Measurements from ENCODE around the gene TMEM259. TPM values are rescaled to one million over a fixed set of nuclear protein-coding genes. Genes with fewer than 3 reads are reported as not detected.

Gene TMEM259
- total and polyA plus RNA-seq, 2 of the 13 experiments (the other 11 are each of a cell fraction or from before 2014, with no cell fraction given) = 64.7 to 164 TPM

GRCh38 chr19:1015782-1016646 lies 4.9 kb downstream of the TMEM259 start:
- ATAC-seq = no peak
- POLR2A ChIA-PET = interaction anchor here (1.2 kb wide), 1 partner anchor 11 kb away, joined by 4 read pairs; no protein-coding TSS in a partner anchor
- H4K20me1 ChIP-seq (ENCODE audit: insufficient read depth, low read length) = peaks cover 27% of the 10 kb centered on the region
- TF ChIP-seq ZBTB8A (CRISPR knock-in tag; IDR thresholded peaks at IDR 0.05; ENCODE audit: borderline replicate concordance, low read depth) (no peak), CHD4 (IDR thresholded peaks at IDR 0.05; ENCODE audit: borderline replicate concordance, low read length) (no peak), ZNF263 (CRISPR knock-in tag; IDR thresholded peaks at IDR 0.05) (no peak), JDP2 (CRISPR knock-in tag; IDR thresholded peaks at IDR 0.05; ENCODE audit: borderline replicate concordance) (no peak), ZFP82 (CRISPR knock-in tag; IDR thresholded peaks at IDR 0.05; ENCODE audit: borderline replicate concordance) (no peak), ZNF20 (CRISPR knock-in tag; IDR thresholded peaks at IDR 0.05) (no peak), RXRB (CRISPR knock-in tag; IDR thresholded peaks at IDR 0.05; ENCODE audit: borderline replicate concordance) (no peak), SMYD3 (CRISPR knock-in tag; IDR thresholded peaks at IDR 0.05) (no peak), MTA1 (CRISPR knock-in tag; IDR thresholded peaks at IDR 0.05; ENCODE audit: borderline replicate concordance) (no peak), ZNF292 (CRISPR knock-in tag; IDR thresholded peaks at IDR 0.05; ENCODE audit: borderline replicate concordance, low read depth) (no peak), PLSCR1 (CRISPR knock-in tag; IDR thresholded peaks at IDR 0.05; ENCODE audit: borderline replicate concordance) (no peak), TAF1 (CRISPR knock-in tag; IDR thresholded peaks at IDR 0.05) (no peak), CSRNP2 (CRISPR knock-in tag; conservative IDR thresholded peaks at IDR 0.05; ENCODE audit: low read depth) (no peak), ZNF337 (CRISPR knock-in tag; IDR thresholded peaks at IDR 0.05; ENCODE audit: borderline replicate concordance, low read depth) (no peak), AKAP8 (CRISPR knock-in tag; IDR thresholded peaks at IDR 0.05) (0 out of 2 replicates have a peak, but pooled peaks have one; percentile 2), MIER2 (CRISPR knock-in tag; IDR thresholded peaks at IDR 0.05) (no peak), HOXA5 (CRISPR knock-in tag; IDR thresholded peaks at IDR 0.05) (no peak), RFXANK (CRISPR knock-in tag; IDR thresholded peaks at IDR 0.05) (no peak), SMC3 (IDR thresholded peaks at IDR 0.05; ENCODE audit: low read length) (no peak), ATRX (CRISPR knock-in tag; IDR thresholded peaks at IDR 0.05; ENCODE audit: borderline replicate concordance) (no peak), MAFK (conservative IDR thresholded peaks at IDR 0.05 in 1 of 2, IDR thresholded peaks at IDR 0.05 in 1 of 2; ENCODE audit: low read length in 2 of 2) (peak; percentile 64 to 80), ZBTB1 (CRISPR knock-in tag; IDR thresholded peaks at IDR 0.05; ENCODE audit: borderline replicate concordance) (no peak), MAFF (IDR thresholded peaks at IDR 0.05; ENCODE audit: low read depth, low read length) (peak; percentile 56; the same call in 1 of the 2 replicates), ZNF235 (CRISPR knock-in tag; IDR thresholded peaks at IDR 0.05; ENCODE audit: borderline replicate concordance) (no peak), MEF2D (CRISPR knock-in tag; IDR thresholded peaks at IDR 0.05) (no peak)

More at GRCh38 chr19:1015782-1016646, 4.9 kb downstream of the TMEM259 start:
- WGBS (ENCODE audit: low lambda C conversion rate) = 96% methylated on average over 19 of the region's 31 CpGs
- Histone ChIP-seq H3K4me2 (ENCODE audit: low read depth, low read length) (no peak overlapping the region), H2AFZ (ENCODE audit: low read length) (no peak overlapping the region), H3K9me3 (ENCODE audit: low read length) (no peaks in the 10 kb centered on the region), H3K27ac (ENCODE audit: extremely low read length, insufficient read depth, low read length) (no peak overlapping the region), H3K79me2 (ENCODE audit: insufficient read depth, low read length) (peaks cover 58% of the 10 kb centered on the region), H3K9ac (ENCODE audit: insufficient read depth, low read depth, low read length) (no peak overlapping the region), H3K36me3 (replicated peaks in 1 of 2; ENCODE audit: control insufficient read depth in 1 of 2, insufficient read depth in 2 of 2, low read length in 2 of 2) (peaks cover 14 to 18% of the 10 kb centered on the region in 2 experiments; a peak in 3 of 5 replicates), H3K4me3 (replicated peaks in 1 of 3; ENCODE audit: insufficient read depth in 1 of 3, low read depth in 2 of 3, low read length in 3 of 3) (no peak overlapping the region), H3K27me3 (ENCODE audit: control insufficient read depth in 1 of 2, insufficient read depth in 2 of 2, low read length in 2 of 2) (no peaks in the 10 kb centered on the region), H3K4me1 (ENCODE audit: insufficient read depth, low read length) (peaks cover 36% of the 10 kb centered on the region)
- CTCF ChIA-PET (ENCODE audit: low intra/inter-chr PET ratio, low total read pairs) = no interaction called here
- DNase-seq (ENCODE audit: low spot score) = no peak
- FAIRE-seq = no peak
- no TSS peak for BruUV-seq (replicated peaks)
- intact Hi-C loops (cut with micrococcal nuclease; ENCODE audit: unreplicated experiment) (no loop called here), in situ Hi-C loops (cut with HindIII; ENCODE audit: extremely low pct_ligation_motif_present, low pct_unique_long_range_greater_than_20kb) (no loop called here)

All from HepG2 (cell line).